Lung (tissue), 12 donors: Measurements from ENCODE around the gene NPVF. TPM values are rescaled to one million over a fixed set of nuclear protein-coding genes. Genes with fewer than 3 reads are reported as not detected.

Experiments
- ATAC-seq: fragments of 200-7000 bp; cut with Tn5 transposase; one replicate; pipeline ENCODE4 v1.9.1; 2020; ENCODE audit warnings: moderate number of reproducible peaks; ENCODE audit not compliant: insufficient read depth, low FRiP score
- DNase-seq, 3 donors: peaks; one replicate each; pipeline ENCODE4 v3.0.0-alpha.2; 2013 to 2017
- H3K27ac ChIP-seq, 2 donors: one replicate each; pipeline ENCODE4 v1.5.1; 2013; ENCODE audit warnings: mild to moderate bottlenecking in 2 of 2, moderate library complexity in 2 of 2, control low read depth in 1 of 2, inconsistent platforms in 1 of 2, low read depth in 1 of 2, low read length in 1 of 2
- H3K27me3 ChIP-seq, 3 donors: one replicate each; pipeline ENCODE4 v1.5.1; 2013; ENCODE audit warnings: low read length in 2 of 3; ENCODE audit not compliant: control insufficient read depth in 3 of 3, insufficient read depth in 3 of 3
- H3K36me3 ChIP-seq, 4 donors: one replicate each; pipeline ENCODE4 v1.5.1; 2013; ENCODE audit warnings: low read length in 4 of 4, mild to moderate bottlenecking in 1 of 4, moderate library complexity in 1 of 4; ENCODE audit not compliant: control insufficient read depth in 4 of 4, insufficient read depth in 4 of 4
- H3K4me1 ChIP-seq, 5 donors: one replicate each; pipeline ENCODE4 v1.5.1; 2013; ENCODE audit warnings: low read length in 5 of 5, mild to moderate bottlenecking in 2 of 5, moderate library complexity in 1 of 5; ENCODE audit not compliant: control insufficient read depth in 5 of 5, insufficient read depth in 5 of 5
- H3K4me3 ChIP-seq: one replicate; pipeline ENCODE4 v1.5.1; 2013; ENCODE audit warnings: mild to moderate bottlenecking, control low read depth, moderate library complexity
- H3K9ac ChIP-seq, 2 donors: one replicate each; pipeline ENCODE4 v1.5.1; 2013; ENCODE audit warnings: low read length in 2 of 2, control low read depth in 1 of 2; ENCODE audit not compliant: insufficient read depth in 1 of 2
- H3K9me3 ChIP-seq, 4 donors: one replicate each; pipeline ENCODE4 v1.5.1; 2013; ENCODE audit warnings: low read length in 3 of 4, mild to moderate bottlenecking in 1 of 4, moderate library complexity in 1 of 4; ENCODE audit not compliant: control insufficient read depth in 4 of 4, insufficient read depth in 3 of 4
- CTCF ChIP-seq: IDR thresholded peaks from 2 replicates; pipeline ENCODE4 v1.5.1; 2012; ENCODE audit warnings: mild to moderate bottlenecking; ENCODE audit errors: control extremely low read depth, extremely low read depth
- WGBS, 2 donors: extraction: QIAGEN DNeasy Blood & Tissue Kit; methylation state at CpG; one replicate each; pipeline ENCODE4 v1.1.7; 2013; 5-methylcytosine and 5-hydroxymethylcytosine counted together
- polyA plus RNA-seq, 2 donors: library from polyadenylated mRNA; stranded (reverse); fragments of 200-250 nt; gene quantifications; one replicate each; pipeline ENCODE4 v1.2.1, GENCODE V29; 2013
- total RNA-seq, 2 donors: library from RNA; depleted of rRNA in 1 of 2; stranded (reverse); fragments of >200 nt in 1 of 2; gene quantifications; one replicate each; pipeline ENCODE4 v1.2.1, GENCODE V29; 2014 to 2021
- donor health status: control.
- donor health status: control.
- donor health status: Bipolar disorder and iron deficiency.
- donor health status: healthy.
- donor health status: DM: yes; HTN: yes; CAD: no.

The NPVF gene
- total and polyA plus RNA-seq, 4 donors = not detected

DNA sequence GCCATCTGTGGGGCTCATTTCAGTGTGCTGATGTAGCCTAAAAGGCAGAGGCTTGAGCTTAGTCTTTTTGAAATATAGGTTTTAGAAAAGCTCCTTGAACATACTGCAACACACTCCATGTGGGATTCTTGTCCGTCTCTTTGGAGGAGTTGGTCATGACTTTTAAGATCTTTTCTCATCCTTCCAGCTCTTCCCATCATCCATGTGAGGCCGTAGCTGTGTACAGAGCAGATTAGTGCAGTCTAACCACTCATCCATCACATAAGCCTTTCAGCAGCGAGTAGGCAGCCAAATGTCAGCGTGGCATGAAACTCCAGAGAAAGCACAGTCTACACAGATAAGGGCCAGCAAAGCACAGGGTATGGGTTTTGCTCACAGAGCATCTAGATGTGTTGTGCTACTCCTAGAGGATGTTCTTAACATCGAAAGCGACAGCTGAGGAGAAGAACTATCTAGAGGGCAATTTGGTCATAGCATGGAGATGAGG, 28.1 kb upstream of the NPVF start:
- no peak overlapping the region for H3K9ac ChIP-seq
- TF ChIP-seq CTCF = no peak
- DNase-seq (no peak), ATAC-seq (no peak)
- H3K4me1 ChIP-seq = peaks cover 0 to 15% (median 0%) of the 10 kb centered on the region in 5 donors
- no peaks in the 10 kb centered on the region for H3K9me3 ChIP-seq
- H3K27ac ChIP-seq = no peak overlapping the region
- no peaks in the 10 kb centered on the region for H3K27me3 ChIP-seq
- 86 to 94% methylated on average over 6 of the region's 6 CpGs for WGBS, 2 donors
- H3K4me3 ChIP-seq = no peak overlapping the region
- no peaks in the 10 kb centered on the region for H3K36me3 ChIP-seq

DNA sequence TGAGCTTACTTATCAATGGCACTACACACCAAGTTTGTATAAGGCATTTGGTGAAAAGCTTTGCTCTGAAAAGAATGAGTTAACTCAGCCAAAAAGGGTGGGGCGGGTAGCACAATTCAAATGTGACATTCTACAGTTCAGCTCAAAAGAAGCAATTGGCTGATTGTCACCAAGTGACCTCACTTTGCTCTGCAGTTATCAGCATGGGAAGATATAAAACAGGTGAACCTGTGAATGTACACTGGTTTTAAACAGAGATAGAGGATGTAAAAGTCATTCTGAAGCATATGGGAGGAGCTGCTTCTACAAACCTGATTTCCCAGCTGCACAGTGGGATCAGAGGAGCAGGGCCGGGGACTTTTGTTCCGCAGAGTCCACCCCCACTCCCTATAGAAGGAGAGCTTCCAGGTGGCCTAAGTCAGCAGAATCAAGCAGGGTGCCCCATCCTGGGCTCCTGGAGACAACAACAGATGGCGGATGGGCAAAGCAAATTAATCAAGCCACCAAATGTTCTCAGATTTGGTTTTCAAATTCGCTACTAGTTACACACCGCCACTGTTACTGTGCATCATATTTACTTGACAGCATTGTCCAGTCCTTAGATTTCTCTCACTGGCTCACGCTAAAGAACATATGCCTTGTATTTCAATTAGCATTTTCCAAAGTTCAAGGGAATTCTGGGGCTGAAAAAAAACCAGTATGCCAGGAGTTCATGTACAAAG, 27.5 kb upstream of the NPVF start:
- no peaks in the 10 kb centered on the region for H3K27me3 ChIP-seq
- peaks cover 0 to 10% (median 0%) of the 10 kb centered on the region in 5 donors for H3K4me1 ChIP-seq
- DNase-seq (no peak), ATAC-seq (no peak)
- TF ChIP-seq CTCF = no peak
- H3K9me3 ChIP-seq = no peaks in the 10 kb centered on the region
- H3K27ac ChIP-seq = no peak overlapping the region
- 88 to 90% methylated on average over 7 of the region's 7 CpGs for WGBS, 2 donors
- H3K36me3 ChIP-seq = no peaks in the 10 kb centered on the region
- no peak overlapping the region for H3K9ac ChIP-seq
- H3K4me3 ChIP-seq = no peak overlapping the region

DNA sequence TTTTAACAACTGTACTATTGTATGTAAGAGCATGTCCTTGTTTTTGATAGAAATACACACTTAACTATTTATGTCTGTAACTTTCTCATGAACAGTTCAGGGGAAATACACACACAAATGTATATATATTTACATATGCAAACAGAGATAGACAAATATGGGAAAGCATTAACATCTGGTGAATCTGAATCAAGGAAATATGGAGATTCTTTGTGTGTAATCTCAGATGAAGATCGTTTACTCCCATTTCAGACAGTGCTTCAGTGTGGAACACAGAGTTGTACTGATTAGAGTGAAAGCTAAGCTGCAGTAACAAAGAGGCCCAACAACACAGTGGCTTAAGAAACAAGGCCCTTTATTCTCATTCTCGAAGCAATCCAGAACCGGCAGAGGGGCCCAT, 26.3 kb upstream of the NPVF start:
- Histone ChIP-seq H3K9me3 (no peaks in the 10 kb centered on the region), H3K4me3 (no peak overlapping the region), H3K4me1 (no peaks in the 10 kb centered on the region), H3K36me3 (no peaks in the 10 kb centered on the region), H3K27ac (no peak overlapping the region), H3K27me3 (no peaks in the 10 kb centered on the region), H3K9ac (no peak overlapping the region)
- no peak for ATAC-seq
- TF ChIP-seq CTCF = no peak
- WGBS, 2 donors = 87 to 93% methylated on average over 3 of the region's 3 CpGs
- DNase-seq = no peak

DNA sequence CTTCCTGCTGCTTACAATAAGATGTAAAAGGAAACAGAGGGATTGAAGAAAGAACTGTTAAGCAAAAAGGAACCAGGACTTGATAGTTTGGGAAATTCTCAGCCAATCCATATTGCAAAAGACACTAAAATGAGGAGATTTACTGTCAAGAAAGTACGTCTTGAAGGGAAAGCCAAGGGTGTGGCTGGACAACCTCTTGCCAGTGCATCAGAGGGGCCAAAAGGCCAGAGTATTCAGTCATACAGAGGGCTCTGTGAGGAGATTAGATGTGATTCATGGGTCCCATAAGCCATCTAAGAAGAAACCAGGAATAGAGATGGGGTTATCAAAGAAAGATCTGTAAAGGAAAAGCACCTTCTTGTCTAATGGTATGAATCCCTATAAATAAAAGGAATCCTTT, 25.4 kb upstream of the NPVF start:
- 86 to 87% methylated on average over 1 of the region's 1 CpG for WGBS, 2 donors
- ATAC-seq (no peak), DNase-seq (no peak)
- Histone ChIP-seq H3K4me3 (no peak overlapping the region), H3K27ac (no peak overlapping the region), H3K36me3 (no peaks in the 10 kb centered on the region), H3K9ac (no peak overlapping the region), H3K27me3 (no peaks in the 10 kb centered on the region), H3K9me3 (no peaks in the 10 kb centered on the region), H3K4me1 (no peaks in the 10 kb centered on the region)
- no peak for TF ChIP-seq CTCF
